Sigmoid colon (tissue), 4 donors: ENCODE measurements around the gene RNPS1.

Source experiments
- CTCF ChIP-seq, 4 experiments: fragments of 450-650 bp in 3 of 4; fragments of 200-600 bp in 1 of 4; IDR thresholded peaks; one replicate each; pipeline ENCODE4 v1.5.1; 2016 to 2019; ENCODE audit warnings: antibody characterized with exemption in 4 of 4, mild to moderate bottlenecking in 3 of 4, moderate library complexity in 2 of 4
- EP300 ChIP-seq, 4 donors: sonication (generic); formaldehyde crosslinking; IDR thresholded peaks; one replicate each; pipeline ENCODE4 v1.6.1; 2017; ENCODE audit warnings: antibody characterized with exemption in 4 of 4
- POLR2A ChIP-seq, 2 donors: fragments of 450-650 bp; IDR thresholded peaks; one replicate each; pipeline ENCODE4 v1.6.1; 2016; ENCODE audit warnings: antibody characterized with exemption in 2 of 2, mild to moderate bottlenecking in 2 of 2, moderate library complexity in 2 of 2

GRCh38 chr16:2284797-2285576 lies 17.1 kb upstream of the RNPS1 start:
- no peak for TF ChIP-seq CTCF (IDR thresholded peaks at IDR 0.05)
- TF ChIP-seq EP300 (IDR thresholded peaks at IDR 0.05) = no peak
- no peak for TF ChIP-seq POLR2A (IDR thresholded peaks at IDR 0.05)
